Effector CD8-positive, alpha-beta T cell (primary cell): ENCODE data around the gene MRGPRE.

Experiments used
- DNase-seq: peaks from one replicate; lab custom pipeline; 2025; lab: John Stamatoyannopoulos, UW

The MRGPRE gene

DNA sequence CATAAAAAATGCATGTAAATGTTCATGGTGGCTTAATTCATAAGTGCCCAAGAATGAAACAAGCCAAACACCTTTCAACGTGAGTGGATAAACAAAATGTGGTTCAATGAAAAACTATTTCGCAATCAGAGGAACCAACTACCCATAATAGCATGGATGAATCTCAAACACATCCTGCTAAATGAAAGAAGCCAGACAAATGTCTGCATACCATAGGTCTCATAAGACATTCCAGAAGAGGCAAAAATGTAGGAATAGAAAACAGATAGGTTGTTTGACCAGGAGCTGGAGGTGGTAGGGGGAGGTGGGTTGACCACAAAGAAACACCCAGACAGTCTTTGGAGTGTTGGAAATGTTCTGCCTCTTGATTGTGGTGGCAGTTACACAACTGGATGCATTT is 53.9 kb downstream of the MRGPRE start:
- no peak for DNase-seq

DNA sequence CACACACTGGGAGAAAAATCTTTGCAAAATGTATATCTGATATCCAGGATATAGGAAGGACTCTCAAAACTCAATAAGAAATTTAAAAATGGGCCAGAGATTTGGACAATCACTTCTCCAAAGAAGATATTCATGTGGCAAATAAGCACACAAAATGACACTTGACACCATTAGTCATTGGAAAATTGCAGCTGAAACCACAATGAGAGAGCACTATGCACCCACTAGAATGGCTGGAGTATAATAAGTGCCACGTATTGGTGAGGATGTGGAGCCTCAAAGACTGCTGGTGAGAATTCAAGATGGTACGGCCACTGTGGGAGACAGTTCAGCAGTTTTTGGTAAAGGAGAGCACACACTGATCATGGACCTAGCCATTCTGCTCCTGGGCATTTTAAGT is 54.3 kb downstream of the MRGPRE start:
- DNase-seq = no peak
